Embryonic facial prominence (tissue), 1 donor: ENCODE measurements around the gene MAD1L1.
"Not testable (repeated sequence)": the region's sequence is repeated elsewhere in the genome, so short reads cannot be mapped to it uniquely, and the experiment has no call there.

Experiments used
- DNase-seq: peaks from one replicate; pipeline ENCODE4 v3.0.0-alpha.2; 2016; ENCODE audit errors: extremely low spot score

The MAD1L1 gene

DNA sequence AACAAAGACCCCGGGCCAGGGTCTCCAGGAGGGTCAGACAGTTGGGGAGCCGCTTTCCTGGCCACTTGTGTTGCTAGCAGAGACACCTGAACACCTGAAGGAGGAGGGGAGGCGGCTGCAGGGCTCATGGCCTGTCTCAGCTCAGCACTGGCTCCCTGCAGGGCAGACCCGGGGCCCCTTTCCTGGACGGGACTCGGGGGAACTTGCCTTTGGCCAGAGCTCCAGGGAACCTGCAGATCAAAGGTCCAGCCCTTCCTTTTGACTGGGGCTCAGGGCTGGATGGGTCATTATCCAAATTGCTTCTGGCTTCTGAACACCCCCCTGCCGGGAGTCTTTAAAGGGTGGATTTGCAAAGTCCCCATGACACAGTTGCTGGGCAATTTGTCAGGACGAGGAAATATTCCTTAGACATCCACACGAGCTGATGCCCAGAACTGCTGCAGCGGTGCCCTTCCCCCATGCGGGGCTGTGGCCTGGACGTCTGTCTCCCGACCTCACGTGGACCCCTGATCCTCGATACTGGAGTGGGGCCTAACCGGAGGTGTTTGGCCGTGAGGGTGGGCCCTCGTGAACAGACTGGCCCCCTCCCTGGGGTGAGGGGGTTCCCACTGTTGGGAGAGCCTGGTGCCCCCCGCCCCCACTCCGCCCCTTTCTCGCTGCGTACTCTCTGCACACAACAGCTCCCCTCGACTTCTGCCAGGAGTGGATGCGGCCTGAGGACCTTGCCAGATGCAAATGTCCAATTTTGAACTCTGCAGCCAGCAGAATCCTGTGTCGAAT lies 368.4 kb downstream of the MAD1L1 start:
- no peak for DNase-seq

GRCh38 chr7:1863091-1863900 lies 369.4 kb downstream of the MAD1L1 start:
- DNase-seq: no peak

GRCh38 chr7:1862560-1862959 lies 370.2 kb downstream of the MAD1L1 start:
- DNase-seq: no peak

GRCh38 chr7:1861799-1862458 lies 370.8 kb downstream of the MAD1L1 start:
- DNase-seq: no peak

GRCh38 chr7:1860881-1861798 lies 371.6 kb downstream of the MAD1L1 start:
- DNase-seq: not testable (repeated sequence)

GRCh38 chr7:1859266-1860035 lies 373.3 kb downstream of the MAD1L1 start:
- DNase-seq: no peak

DNA sequence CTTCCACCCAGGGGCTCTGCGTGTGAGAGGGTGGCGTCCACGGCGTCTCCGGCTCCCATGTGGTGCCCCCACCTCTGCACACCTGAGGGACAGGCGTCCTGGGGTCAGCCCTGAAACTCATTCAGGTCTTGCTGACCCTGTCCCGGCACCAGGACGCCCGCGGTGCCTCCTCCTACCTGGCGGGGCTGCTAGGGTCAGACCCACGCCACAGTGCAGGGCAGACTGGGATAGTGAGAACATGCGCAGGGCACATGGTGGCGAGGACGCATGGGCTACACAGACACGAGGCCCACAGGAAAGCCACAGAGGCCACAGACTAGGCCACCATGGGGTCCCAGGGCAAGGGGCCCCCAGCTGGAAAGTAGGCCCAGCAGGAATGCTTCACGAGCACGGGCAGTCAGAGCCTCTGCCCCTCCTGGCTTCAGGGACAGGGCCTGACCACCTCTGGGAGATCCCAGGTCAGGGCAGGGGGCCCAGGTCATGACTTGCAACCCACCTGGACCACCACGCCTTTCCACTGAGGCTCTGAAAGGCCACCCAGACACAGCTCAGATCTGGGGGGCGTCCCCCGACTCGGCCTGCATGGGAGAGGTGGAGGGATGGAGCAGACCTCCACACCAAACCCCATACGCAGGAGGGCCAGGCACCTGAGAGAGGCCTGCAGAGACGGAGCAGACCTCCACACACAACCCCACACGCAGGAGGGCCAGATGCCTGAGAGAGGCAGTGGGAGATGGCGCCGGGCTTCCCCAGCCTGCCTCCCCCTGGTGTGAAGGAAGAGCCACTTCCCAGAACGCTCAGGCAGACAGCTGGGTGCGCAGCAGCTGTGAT lies 374.1 kb downstream of the MAD1L1 start:
- DNase-seq: no peak

DNA sequence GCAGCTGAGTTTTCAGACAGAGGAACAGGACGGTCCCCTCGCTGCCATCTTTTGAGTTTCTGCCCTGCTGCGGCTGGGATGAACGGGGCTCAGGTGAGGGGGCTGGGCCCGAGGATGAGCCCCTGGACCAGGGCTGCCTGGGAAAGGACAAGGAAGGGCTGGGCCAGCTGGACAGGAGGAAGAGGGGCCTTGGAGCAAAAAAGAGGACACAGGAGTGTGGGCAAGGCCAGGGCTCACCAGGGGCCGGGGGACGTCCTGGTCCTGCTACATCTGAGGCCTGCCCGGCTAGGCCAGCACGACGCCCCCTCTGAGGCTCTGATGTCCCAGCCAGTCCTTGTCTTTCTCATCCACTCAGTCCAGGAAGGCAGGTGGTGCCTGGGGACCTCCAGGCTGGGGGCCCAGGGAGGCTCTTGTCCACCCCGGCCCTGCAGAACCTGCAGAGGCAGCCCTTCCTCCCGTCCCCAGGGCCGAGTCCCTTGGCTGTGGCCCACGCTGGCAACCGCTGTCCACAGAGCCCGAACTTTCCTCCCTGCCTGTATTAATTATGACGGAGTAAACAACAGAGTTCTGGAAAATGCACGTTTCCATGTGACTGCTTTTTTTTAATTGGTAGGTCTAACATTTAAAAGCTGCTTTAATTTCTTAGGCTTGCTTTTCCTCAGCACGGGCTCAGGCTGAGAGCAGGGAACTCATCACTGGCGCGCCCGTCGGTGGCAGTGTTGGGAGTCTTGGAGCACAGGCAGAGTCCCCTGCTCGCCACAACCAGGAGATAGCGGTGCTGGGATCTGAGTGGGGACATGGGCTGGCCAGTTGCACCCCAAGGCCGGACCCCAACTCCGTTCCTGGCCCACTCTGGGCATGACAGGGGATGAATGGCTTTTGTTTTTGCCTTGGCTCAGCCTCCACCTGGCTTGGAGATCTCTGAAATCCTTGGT lies 375.0 kb downstream of the MAD1L1 start:
- no peak for DNase-seq

DNA sequence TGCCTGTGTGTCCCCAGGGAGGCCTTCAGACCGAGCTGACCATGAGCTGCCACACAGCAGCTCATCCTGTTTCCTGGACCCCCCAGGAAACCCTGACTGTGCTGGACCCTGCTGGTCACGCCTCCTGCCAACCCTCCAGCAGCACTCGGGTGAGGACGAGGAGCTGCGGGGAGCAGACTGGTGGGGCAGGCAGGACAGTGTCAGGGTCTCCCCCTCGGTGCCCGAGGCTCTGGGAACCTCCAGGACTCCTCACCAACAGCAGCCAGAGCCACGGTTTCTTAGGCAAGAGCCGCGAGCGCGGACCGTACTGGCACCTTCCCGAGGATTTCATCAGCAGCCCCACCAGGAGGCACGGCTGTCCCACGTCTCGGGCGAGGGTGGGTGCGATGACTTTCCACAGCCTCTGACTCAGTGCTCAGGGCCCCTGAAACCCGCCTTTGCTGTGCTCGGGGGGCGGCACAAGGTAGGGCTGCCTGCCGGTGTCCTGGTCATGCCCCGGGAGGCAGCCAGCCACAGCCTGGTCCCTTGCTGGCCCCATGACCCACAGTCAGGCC lies 375.8 kb downstream of the MAD1L1 start:
- no peak for DNase-seq

DNA sequence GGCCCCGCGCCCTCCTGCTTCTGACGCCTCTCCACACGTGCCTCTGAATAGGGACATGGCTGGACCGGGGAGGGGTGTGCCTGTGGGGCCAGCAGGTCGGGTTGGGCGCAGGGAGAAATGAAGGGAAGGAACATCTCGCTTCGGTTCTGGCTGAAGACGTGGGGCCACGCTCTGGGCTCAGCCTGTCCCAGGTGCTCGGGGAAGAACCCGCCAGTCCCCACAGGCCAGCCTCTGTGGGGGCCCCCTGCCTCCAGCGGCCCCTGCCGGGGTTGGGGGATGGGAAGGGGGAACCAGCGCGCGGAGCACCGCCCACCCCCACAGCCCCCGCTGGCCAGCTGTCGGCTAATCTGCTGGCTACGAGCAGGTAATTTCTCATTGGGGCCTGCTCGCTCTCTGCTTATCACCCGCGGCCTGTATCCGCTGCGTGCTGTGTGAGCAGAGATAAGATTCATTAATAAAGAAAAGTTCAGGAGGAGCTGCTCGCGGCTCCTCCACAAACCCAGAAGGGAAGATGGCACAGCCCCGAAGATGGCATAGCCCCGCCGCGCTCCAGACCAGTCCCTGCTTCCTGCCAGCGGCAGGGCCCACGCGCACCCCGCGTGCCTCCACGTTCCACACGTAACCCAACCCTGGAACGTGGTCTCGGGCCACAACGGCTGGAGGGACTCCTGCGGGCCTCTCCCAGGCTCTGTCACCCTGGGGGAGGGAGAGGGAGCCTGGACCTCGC lies 376.4 kb downstream of the MAD1L1 start:
- DNase-seq: no peak

DNA sequence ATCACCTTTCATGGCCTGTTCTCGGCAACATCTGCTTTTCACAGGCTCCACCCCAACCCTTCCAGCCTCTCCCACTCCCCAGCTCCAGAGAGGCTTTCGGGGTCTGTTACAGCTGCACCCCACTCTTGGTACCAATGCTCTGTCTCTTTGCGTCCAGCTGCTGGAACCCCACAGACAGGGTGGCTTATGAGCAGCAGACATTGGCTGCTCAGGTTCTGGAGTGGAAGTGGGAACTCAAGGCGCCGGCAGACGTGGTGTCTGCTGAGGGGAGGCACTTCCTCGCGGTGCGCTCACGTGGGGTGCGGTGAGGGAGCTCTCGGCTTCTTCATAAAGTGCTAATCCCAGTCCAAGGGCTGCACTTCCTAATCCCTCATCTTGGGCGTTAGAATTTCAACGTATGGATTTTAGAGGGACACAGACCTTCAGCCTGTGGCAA lies 377.0 kb downstream of the MAD1L1 start:
- no peak for DNase-seq

DNA sequence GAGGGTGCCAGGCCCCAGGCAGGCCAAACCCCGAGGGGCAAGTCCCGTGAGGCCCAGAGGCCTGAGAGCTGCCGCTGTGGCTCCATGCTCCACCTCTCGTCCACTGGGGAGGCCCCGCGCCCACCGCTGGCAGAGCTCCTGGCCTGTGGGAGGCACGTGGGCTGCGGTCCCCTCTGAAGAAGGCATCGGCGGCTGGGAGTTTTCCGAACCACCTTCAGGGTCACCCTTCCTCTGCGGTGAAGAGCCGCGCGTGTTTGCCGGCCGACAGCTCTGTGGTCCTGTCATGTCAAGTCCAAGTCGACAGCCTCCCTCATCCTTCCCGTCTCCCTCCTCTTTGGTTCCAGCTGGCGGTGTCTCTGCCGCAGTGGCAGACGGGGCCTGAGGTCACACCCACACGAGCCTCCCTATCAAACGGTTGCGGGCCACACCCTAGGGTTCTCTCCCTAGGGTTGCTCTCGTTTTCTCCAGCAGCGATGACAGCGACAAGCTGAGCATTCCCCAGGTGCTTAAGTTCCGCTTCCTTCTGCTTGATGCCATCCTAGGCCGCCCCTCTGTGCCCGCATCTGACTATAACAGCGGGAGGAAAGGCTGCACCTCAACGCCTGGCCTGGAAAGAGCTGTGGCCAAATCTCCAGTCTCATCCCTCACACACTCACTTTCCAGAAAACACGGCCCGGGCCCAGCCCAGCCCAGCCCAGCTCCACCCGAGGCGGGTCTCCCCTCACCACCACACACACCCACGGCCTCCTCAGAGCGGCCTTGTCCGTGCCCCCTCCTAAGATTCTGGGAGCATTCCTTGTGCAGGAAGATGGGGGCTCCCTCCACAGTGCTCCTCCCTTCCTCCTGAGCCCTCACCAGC lies 377.6 kb downstream of the MAD1L1 start:
- no peak for DNase-seq

DNA sequence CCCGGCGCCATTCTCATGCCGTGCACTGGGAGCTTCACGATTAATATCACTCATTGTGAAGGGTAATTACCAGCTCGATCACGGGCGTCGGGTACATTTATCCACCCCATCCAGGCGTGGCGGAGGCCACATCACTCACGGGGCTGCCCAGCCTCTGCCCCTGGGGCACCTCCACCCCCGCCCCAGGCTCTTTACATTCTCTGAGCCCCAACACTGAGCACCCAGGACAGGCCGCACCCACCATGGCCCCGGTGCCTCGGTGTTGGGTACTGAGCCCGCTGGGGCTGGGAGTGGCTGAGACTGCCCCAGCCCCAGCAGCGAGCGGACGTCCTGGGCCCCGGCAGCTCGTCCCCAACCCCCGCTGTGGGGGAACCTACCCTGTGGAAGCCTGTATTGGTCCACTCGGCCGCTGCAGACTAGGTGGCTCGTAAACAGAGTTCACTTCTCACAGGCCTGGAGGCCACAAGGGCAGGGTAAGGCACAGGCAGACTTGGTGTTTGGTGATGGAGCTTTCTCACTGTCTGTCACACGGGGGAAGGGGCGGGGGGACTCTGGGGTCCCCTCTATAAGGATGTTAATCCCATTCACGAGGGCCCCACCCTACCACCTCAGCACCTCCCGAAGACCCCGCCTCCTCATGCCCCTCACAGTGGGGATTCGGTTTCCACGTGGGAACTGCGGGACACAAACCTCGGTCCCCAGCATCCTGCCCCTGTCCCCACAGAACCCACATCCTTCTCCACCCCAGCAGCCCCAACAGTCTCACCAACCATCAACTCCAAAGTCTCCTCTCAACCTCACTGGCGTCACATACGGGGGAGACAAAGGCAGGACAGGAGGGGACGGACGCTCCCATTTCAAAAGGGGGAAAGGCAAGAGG lies 378.5 kb downstream of the MAD1L1 start:
- DNase-seq: no peak

DNA sequence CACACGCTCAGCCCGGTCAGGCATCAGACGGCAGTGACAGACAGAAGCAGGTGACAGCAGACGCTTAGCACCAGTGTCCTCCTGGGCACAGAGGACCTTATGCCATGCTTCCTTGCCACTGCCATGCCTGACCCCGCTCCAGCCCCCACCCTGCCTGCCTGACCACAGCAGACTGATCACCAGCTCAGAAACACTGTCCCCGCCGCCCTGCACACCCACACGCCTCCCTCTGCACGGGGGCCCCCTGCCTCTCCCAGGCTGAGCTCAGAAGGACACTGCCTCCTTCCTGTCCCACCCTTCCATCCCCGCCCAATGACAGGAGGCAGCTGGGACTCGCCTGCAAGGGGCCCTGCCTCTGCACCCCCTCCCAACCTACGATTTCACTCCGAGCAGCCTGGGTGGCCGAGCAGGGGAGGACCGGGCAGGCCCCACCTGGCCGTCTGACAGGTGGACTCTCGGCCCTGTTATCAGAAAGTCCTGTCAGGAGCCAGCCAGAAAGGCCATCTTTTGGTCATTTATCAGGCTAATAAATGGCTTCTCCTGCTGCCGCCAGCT lies 379.2 kb downstream of the MAD1L1 start:
- no peak for DNase-seq
